ENCODE results near the gene MUC5B.

MUC5B gene

GRCh38 chr11:1295086-1295485 is 72.2 kb downstream of the MUC5B start:
- no peak overlapping the region for H3K4me3 ChIP-seq (ENCODE audit: control insufficient read depth, low read depth, low read length)
- TF ChIP-seq CTCF (IDR thresholded peaks at IDR 0.05; ENCODE audit: control insufficient read depth, insufficient read depth, low read depth, low read length, missing control alignments): no peak
- no peak for DNase-seq (ENCODE audit: low read depth)

GRCh38 chr11:1295591-1295990 is 72.7 kb downstream of the MUC5B start:
- no peak for DNase-seq (ENCODE audit: low read depth)
- no peak overlapping the region for H3K4me3 ChIP-seq (ENCODE audit: control insufficient read depth, low read depth, low read length)
- TF ChIP-seq CTCF (IDR thresholded peaks at IDR 0.05; ENCODE audit: control insufficient read depth, insufficient read depth, low read depth, low read length, missing control alignments): no peak

GRCh38 chr11:1296287-1296686 is 73.4 kb downstream of the MUC5B start:
- TF ChIP-seq CTCF (IDR thresholded peaks at IDR 0.05; ENCODE audit: control insufficient read depth, insufficient read depth, low read depth, low read length, missing control alignments): no peak
- no peak for DNase-seq (ENCODE audit: low read depth)
- no peak overlapping the region for H3K4me3 ChIP-seq (ENCODE audit: control insufficient read depth, low read depth, low read length)

- DNase-seq (ENCODE audit: low read depth): no peak
- TF ChIP-seq CTCF (IDR thresholded peaks at IDR 0.05; ENCODE audit: control insufficient read depth, insufficient read depth, low read depth, low read length, missing control alignments): no peak
- H3K4me3 ChIP-seq (ENCODE audit: control insufficient read depth, low read depth, low read length): no peak overlapping the region
Measured at GRCh38 chr11:1297011-1297575, 74.2 kb downstream of the MUC5B start.

- no peak for TF ChIP-seq CTCF (IDR thresholded peaks at IDR 0.05; ENCODE audit: control insufficient read depth, insufficient read depth, low read depth, low read length, missing control alignments)
- no peak for DNase-seq (ENCODE audit: low read depth)
- H3K4me3 ChIP-seq (ENCODE audit: control insufficient read depth, low read depth, low read length): no peak overlapping the region
Measured at GRCh38 chr11:1297576-1298473, 75.0 kb downstream of the MUC5B start.

GRCh38 chr11:1298695-1299492 is 76.0 kb downstream of the MUC5B start:
- peak; percentile 33 for DNase-seq (ENCODE audit: low read depth)
- no peak for TF ChIP-seq CTCF (IDR thresholded peaks at IDR 0.05; ENCODE audit: control insufficient read depth, insufficient read depth, low read depth, low read length, missing control alignments)
- H3K4me3 ChIP-seq (ENCODE audit: control insufficient read depth, low read depth, low read length): no peak overlapping the region

All from AG09309 (cell line).